Stimulated activated CD4-positive, alpha-beta T cell treated with anti-CD3 and anti-CD28 coated beads, Interleukin-1b, Interleukin-23, amount 100 ng/mL, for 24 hours (primary cell): ENCODE measurements around the gene DCXR.

Experiments
- DNase-seq, 4 experiments: peaks; one replicate each; pipeline ENCODE4 v3.0.0-alpha.2; 2020; ENCODE audit warnings: low read depth in 4 of 4, low spot score in 1 of 4

The DCXR gene

DNA sequence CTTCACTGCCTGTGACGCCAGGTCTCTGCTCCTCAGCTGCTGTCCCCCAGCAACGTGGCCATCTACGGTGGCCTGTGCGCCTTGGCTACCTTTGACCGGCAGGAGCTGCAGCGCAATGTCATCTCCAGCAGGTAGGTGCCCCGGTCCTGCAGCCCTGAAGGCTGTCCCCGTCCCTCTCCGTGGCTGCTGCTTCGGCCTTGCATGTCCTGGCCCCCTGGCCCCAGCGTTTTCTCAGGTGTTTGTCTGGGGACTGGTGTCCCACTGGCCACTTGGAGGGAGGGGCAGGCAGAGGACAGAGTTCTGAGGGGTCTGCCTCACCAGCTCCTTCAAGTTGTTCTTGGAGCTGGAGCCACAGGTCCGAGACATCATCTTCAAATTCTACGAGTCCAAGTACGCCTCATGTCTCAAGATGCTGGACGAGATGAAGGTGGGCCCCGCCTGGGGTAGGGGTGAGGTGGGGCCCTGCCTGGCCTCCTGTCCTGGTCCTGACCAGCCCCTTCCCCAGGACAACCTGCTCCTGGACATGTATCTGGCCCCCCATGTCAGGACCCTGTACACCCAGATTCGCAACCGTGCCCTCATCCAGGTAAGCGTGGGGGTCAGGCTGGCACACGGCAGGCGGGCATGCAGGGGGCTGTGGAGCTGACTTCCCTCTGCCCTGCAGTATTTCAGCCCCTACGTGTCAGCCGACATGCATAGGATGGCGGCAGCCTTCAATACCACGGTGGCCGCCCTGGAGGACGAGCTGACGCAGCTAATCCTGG lies 18.6 kb upstream of the DCXR start:
- no peak for DNase-seq

DNA sequence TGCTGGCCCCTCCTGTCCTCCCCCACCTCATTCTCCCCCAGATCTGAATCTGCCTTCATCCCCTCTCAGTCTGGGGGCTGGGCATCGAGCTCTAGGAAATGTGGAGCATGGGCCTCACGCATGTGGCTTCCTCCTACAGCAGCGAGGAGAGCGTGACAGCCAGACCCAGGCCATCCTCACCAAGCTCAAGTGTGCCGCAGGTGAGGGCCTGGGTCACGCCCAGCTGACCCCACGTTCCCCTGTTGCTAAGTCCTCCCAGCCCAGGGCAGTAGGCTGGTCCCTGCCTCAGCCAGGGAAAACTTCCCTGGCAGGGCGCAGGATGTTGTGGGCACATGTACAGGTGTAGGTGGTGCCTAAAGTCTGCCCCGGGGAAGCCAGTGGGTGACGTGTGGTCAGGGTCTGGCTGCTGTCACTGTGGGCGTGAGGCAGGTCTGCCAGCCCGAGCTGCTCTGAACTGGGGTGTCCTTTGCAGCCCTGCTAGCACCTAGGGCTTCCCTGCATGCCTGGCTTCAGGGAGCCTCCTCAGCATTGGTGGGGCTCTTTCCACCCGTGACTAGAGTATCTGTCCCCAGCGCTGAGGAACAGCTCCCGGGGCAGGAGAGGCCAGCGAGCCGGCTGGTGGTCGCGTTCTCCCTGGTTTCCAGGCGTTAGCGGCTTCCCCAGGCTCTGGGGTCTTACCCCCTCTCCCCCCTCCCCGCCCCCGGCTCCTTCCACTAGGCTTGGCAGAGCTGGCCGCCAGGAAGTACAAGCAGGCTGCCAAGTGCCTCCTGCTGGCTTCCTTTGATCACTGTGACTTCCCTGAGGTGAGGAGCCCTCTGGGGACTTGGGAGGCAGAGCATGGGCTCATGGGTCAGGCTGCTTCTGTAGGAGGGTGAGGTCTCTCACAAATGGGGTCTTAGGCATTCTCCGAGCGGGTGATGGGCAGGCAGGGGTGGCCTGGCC lies 17.8 kb upstream of the DCXR start:
- DNase-seq, result no peak

DNA sequence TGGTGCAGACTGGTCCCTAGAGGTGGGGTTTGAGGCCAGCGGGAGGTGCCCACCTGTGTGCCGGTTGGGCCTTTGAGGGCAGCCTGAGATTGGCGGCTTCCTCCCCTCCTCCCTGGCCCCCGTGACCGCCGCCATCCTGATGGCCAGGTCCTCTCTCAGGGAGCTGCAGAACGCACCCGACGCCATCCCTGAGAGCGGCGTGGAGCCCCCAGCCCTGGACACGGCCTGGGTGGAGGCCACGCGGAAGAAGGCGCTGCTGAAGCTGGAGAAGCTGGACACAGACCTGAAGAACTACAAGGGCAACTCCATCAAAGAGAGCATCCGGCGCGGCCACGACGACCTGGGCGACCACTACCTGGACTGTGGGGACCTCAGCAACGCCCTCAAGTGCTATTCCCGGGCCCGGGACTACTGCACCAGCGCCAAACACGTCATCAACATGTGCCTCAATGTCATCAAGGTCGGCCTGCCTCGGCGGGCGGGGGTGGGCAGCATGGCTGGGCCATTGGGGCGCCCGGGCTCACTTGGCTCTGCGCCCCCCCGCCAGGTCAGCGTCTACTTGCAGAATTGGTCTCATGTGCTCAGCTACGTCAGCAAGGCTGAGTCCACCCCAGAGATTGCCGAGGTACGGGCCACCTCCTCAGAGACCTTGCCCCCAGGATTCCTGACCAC lies 17.0 kb upstream of the DCXR start:
- no peak for DNase-seq

DNA sequence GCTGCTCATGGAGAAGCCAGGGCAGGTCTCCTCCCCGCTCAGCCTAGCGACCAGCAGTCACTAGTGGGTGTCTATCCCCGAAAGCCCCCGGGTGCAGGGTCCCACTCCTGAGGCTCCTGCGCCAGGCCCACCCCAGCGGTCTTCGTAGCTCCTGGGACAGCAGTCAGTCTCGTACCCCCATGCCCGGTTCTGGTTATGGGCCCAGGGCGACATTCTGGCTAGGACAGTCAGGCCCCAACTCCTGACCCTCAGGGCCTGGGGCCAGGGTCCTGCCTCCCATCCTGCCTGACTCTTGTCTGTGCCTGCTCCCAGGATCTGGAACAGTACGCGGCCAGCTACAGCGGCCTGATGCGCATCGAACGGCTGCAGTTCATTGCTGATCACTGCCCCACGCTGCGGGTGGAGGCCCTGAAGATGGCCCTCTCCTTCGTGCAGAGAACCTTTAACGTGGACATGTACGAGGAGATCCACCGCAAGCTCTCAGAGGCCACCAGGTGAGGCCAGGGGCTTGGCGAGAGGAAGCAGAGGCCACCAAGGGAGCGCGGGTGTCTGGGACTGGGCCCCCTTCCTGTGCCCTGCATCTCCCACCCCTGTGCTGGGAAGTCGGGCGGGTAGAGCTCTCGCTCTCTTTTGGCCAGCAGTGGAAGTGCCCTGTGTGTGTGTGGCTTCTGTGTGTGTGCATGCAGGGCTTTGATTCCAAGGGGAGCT lies 16.2 kb upstream of the DCXR start:
- DNase-seq, result no peak

DNA sequence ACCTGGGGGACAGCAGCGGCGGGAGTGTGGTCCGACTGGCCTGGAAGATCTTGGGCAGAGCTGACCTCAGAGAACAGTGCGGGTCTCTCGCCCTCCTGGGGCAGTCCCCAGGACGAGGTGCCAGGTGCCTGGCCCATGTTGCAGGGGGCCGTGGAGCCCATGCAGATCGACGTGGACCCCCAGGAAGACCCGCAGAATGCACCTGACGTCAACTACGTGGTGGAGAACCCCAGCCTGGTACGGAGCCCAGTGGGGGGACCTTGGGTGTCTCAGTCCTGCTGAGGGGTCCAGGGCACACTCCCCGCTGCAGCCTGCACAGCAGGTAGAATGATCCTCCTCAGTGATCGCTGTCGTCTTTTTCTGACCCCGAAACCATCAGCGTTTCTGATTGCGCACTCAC lies 15.6 kb upstream of the DCXR start:
- DNase-seq, result no peak

DNA sequence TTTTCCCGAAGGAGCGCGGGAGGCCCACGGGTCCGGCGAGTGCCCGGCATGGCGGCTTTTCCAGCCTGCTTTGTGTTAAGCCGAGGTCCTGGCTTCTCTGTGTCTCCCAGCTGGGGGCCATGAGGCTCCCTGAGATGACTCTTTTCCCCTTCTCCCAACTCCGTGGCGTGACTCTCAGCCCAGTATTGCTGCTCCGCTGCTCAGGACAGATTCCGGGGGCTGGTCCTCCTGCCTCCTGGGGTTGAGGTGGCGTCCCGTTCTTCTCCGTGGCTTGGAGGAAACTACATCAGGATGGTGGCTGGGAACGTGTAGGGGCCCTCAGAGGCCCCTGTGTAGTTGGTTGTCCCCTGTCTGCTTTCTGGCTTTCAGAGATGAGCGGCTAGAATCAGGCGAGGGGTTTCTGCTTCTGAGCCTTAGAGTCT lies 15.2 kb upstream of the DCXR start:
- no peak for DNase-seq

DNA sequence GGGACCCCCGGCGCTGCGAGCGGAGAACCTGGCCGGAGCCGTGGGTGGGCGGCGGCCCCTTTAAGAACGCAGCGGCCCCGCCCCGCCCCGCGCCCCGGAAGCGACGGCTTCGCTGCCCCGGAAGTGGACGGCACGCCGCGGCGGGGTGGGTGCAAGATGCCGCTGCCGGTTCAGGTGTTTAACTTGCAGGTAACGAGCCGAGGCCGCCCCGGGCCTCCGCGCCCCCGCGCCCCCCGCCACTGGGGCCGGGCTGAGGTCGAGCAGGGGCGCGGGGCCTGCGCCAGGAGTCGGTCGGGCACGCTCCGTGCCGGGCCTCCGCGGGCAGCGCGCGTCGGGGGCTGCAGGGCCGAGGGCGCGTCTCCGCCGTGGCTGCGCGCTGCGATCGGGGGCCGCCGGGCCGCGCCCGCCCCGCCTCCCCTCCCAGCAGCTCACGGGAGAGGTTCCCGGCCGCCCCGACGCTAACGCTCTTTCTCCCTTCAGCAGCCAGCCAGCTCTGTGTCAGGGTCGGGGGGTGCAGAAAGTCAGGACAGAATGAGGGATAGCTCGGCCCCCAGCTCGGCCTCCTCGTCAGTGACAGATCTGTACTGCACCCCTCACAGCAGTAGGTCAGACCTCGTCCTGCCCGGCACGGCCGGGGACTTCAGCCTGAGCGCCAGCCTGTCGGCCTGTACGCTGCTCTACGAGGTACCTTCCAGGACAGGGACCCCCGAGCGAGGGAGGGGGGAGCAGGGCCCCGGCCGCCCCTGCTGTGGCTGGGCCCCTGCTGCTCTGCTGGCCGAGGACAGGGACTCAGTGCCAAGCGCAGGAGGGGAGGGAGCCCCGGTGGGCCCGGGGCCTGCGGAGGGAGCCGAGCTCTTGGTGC lies 14.5 kb upstream of the DCXR start, which contains the start of the genes GPS1 and RFNG:
TSS of gene GPS1 (plus strand) at position 123 of the 862 bp plus-strand sequence. CDS start at position 157, 34 bp downstream.
TSS of gene RFNG (minus strand) at position 36 of the 862 bp plus-strand sequence. CDS start 45 bp downstream, outside the sequence.
- DNase-seq, result peak; percentile 67 to 84 (median 80)

DNA sequence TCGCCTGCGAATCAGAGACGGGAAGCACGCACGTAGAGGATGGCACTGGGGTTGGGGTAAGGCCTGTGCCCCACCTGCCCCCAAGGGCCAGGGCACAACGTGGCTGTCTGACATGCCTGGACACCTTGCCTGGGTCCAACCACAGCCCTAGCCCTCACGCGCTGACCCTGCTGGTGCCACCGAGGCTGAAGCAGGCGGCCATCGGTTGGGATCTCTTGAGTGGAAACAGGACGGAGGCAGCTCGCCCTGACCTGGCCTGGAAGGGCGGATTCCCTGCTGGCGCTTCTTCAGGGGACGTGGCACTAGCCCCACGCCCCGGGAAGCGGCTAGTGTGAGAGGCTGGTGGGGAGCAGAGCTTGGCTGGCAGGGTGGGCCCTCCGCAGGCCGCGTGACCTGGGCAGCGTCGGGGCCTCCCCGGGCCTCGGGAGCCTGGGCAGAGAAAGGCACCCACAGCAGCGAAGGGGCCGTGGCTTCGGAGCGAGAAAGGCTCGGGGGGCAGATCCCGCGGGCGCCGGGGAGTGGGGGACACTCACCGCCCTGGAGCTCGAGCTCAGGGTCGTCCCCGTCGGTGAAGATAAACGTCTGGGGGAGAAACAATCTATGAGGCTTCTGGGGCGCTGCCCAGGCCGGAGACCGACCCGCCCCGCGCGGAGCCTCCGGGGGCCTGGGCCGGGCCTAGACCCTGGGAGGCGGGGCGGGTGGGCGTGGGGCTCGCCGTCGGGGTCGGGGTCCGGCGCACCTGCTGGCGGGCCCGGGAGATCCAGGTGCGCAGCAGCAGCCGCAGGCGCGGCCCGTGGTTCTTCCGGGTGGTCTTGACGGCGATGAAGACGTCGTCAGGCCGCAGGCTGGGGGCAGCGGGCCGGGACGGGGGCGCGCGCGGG lies 13.5 kb upstream of the DCXR start:
- no peak for DNase-seq

DNA sequence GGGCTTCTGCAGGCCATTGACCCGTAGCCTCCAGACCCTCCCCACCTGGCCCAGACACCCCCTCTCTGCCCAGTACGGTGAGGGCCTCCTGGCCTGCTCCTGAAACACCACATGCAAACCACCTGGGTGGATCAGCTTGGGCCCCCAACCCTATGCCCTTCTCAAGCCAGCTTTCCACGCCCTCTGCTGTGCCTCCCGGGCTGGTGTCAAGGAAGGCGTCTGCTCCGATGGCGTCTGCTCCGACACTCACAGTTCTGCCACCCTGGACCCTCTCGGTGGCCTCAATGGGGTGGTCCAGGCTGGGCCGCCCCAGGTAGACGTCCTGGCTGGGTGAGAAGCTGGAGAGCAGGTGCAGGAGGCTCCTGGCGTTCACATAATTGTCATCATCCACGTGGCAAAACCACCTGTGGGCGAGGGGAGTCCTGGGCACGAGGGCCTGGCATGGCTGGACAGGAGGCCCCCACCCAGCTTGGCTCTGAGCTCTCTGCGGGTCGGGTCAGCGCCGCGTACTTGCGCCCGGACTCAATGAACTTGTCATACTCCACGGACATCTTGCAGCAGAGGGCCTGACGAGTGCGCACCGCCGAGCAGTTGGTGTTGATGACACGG lies 12.8 kb upstream of the DCXR start:
- no peak for DNase-seq

DNA sequence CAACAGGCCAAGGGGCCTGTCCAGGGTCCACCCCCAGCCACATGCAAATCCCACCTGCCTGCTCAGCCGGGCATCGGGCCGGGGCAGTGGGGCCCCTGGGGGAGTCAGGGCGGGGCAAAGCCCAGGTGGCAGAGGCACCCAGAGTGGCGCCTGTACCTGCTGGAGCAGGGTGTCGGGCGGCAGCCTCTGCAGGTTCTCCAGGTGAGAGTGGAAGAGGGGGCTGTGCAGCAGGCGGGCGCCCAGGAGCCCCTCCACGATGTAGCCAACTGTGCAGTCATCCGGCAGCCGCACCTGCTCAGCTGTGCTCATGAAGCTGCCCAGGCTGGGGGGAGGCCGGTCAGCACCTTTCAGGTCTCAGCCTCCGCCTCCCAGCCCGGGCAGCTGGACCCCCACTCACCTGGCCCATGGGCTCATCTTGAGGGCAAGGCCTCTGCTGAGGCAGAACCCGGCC lies 12.0 kb upstream of the DCXR start:
- DNase-seq, result no peak

DNA sequence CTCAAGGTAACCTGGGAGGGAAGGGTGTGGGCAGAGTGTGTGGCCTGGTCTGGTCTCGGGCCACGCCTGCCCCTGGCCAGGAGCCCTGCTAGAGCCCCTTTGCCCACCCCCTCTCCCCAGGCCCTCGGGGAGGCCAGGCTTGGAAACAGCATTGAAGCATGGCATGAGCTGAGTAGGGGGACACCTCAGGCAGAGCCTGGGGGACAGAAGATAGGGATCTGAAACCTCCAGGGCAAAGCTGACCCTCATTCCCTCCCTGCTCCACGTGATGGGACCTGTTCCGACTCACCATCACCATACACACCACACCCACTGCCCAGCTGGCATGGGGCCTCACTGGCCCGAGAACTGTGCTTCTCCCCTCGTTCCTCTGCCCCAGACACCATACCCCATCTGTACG lies 11.6 kb upstream of the DCXR start:
- no peak for DNase-seq

DNA sequence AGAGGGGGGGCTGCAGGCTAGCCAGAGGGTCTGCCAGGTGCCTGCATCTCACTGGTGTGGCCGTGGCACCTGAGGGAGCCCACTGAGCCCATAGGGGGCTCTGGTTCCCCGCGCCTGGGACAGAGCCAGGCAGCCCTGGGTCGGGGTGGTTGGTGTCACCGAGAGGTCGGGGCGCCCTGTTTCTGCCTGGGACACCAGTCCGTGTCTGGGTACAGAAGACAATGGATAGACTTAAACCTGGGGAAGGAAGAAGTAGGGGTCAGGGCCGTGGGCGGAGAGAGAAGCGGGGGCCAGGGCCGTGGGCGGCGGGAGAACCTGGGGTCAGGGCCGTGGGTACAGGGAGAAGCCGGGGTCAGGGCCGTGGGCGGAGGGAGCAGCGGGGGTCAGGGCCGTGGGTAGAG lies 11.1 kb upstream of the DCXR start:
- no peak for DNase-seq

DNA sequence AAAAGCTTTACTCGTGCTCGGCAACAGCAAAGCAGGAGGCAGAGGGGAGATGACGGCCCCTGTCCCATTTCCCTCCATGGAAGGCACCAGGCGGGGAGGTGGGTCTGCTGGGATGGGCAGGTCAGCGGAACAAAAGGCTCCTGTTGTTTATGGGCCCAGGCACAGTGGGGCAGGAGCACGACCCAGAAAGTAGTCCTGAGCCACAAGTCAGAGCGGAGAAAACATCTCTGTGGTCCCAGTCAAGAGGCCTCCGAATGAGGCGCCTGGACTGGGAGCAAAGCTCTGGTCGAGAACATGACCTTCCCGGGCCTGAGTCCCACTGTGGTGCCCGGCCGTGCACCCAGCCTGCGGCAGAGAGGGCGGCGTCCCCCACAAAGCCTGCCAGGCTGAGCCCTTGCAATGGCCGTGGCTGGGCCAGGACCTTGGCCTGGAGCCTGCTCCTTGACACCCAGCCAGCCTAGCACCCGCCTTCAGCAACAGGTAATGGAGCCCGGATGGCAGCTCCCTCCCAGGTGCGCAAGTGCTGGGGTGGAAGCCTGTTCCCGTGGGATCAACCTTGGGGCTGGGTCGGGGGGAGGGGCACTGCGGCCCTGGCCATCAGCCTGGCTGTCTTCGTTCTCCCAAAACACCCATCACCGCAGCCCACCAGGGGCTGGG lies 10.5 kb upstream of the DCXR start:
- no peak for DNase-seq

DNA sequence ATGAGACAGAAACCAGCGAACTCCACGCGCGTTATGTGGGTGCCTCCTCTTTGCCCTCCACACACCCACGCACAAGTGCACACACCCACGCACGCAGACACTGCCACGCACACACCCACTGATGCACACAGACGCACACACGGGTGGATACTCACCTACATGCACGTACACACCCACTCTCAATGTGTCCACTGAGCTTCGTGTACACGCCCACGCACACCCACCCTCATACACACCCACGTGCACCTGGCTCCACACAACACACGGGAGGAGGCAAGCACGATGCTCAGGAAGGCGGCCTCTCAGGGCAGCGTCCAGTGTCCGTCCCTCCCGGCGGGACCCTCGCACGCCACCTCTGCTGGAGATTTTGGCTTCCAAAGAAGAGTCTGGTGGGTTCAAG lies 9.9 kb upstream of the DCXR start:
- DNase-seq, result no peak

DNA sequence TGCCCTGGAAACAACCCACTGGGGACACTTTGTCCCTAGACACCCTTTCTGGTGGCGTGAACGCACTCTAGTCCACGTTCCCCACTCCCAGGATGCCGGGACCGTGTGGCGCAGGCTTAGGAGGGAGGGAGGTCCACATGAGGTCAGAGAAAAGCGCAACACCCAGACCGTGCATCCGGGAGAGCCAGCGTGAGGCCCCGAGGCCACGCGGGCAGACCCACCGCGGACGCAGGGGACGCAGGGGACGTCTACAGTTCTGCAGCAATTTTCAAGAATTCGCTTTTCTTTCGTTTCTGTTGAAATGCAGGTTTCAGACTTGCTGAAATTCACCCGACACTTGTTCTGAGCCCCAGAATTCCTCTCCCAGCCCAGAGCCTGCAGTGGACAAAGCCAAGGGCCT lies 9.4 kb upstream of the DCXR start:
- DNase-seq, result no peak

DNA sequence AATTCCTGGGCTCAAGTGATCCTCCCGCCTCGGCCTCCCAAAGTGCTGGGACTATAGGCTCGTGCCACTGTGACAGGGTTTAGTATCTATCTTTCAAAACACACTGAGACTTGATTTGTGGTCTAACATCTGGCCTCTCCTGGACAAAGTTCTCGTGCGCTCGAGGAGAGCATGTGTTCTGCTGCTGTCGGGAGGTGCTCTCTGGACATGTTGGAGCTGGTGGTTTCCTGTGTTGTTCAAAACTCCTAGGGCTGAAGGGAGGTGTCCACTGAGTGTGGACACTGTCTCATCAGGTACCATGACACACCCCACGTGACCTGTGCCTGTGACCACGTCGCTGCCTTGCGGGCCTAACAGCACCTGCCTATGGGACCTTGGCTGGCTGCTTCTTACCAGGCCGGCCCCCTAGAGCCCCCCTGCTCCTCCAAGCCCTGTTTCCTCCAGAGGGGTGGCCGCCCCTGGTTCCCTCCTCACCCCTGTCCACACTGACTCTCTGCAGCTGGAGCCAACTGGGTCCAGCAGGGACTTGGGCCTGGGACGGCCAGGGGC lies 8.5 kb upstream of the DCXR start:
- no peak for DNase-seq

DNA sequence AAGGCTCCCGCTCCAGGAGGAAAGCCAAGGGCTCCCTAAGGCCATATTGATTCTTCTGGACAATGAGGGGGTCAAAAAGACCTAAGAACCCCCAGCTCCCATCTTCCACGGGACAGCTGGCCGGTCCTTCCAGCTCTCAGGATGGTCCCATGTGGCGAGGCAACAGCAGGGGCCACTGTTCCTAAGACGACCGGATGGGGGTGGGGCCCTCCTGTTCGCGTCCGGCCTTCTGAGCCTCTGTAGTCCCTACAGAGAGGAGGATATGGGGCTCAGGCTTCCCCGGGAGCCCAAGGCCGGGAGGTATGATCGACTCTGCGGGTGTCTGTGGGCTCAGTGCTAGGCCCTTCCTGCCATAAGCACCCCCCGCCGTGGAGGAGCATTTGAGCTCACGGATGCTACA lies 6.0 kb upstream of the DCXR start:
- no peak for DNase-seq

DNA sequence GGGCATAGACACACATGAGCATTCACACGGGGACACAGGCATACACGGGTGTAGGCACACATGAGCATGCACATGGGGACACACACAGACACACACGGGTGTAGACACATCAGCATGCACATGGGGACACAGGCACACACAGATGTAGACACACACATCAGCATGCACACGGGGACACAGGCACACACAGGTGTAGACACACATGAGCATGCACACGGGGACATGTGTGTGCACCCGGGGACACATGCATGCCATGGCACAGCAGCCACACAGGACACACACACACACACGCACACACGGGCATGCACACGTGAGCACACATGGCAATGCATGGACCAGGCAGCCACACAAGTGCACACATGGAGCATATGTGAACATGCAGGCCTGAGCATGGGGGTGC lies 5.2 kb upstream of the DCXR start:
- no peak for DNase-seq
